ENCODE measurements around the gene BLOC1S3. TPM values are rescaled to one million over a fixed set of nuclear protein-coding genes. Genes with fewer than 3 reads are reported as not detected.

BLOC1S3 gene
- total RNA-seq, 1 experiment from 2014 or later = 11.5 TPM

- peaks cover 5% of the 10 kb centered on the region; the same call in 1 of the 2 replicates for H3K79me2 ChIP-seq (ENCODE audit: low read depth)
- H3K9me2 ChIP-seq (ENCODE audit: insufficient read depth) = no peaks in the 10 kb centered on the region
- H3K4me1 ChIP-seq (replicated peaks; ENCODE audit: insufficient read depth) = no peaks in the 10 kb centered on the region
- H4K20me1 ChIP-seq (ENCODE audit: insufficient read depth) = peaks cover 30% of the 10 kb centered on the region
- ChIA-PET CTCF (no interaction called here), POLR2A (ENCODE audit: unreplicated experiment) (no interaction called here)
- H2AFZ ChIP-seq = no peak overlapping the region
- H3K27me3 ChIP-seq (ENCODE audit: insufficient read depth, low read depth) = no peaks in the 10 kb centered on the region
- no peaks in the 10 kb centered on the region; the same call in 1 of the 2 replicates for H3F3A ChIP-seq (ENCODE audit: insufficient read depth, low read depth)
- no peaks in the 10 kb centered on the region for H3K36me3 ChIP-seq (ENCODE audit: low read depth)
- intact Hi-C loops (cut with micrococcal nuclease; ENCODE audit: unreplicated experiment) = no loop called here
- H3K27ac ChIP-seq = no peak overlapping the region
- H3K4me2 ChIP-seq = no peak overlapping the region
- DNase-seq = no peak
- H3K4me3 ChIP-seq = no peak overlapping the region
- BruUV-seq (replicated peaks) = no TSS peak
- TF ChIP-seq, protein P1, sequence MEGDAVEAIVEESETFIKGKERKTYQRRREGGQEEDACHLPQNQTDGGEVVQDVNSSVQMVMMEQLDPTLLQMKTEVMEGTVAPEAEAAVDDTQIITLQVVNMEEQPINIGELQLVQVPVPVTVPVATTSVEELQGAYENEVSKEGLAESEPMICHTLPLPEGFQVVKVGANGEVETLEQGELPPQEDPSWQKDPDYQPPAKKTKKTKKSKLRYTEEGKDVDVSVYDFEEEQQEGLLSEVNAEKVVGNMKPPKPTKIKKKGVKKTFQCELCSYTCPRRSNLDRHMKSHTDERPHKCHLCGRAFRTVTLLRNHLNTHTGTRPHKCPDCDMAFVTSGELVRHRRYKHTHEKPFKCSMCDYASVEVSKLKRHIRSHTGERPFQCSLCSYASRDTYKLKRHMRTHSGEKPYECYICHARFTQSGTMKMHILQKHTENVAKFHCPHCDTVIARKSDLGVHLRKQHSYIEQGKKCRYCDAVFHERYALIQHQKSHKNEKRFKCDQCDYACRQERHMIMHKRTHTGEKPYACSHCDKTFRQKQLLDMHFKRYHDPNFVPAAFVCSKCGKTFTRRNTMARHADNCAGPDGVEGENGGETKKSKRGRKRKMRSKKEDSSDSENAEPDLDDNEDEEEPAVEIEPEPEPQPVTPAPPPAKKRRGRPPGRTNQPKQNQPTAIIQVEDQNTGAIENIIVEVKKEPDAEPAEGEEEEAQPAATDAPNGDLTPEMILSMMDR (conservative IDR thresholded peaks at IDR 0.05) = no peak
- no peak for TF ChIP-seq EZH2 (IDR thresholded peaks at IDR 0.05; ENCODE audit: low read depth)
- no peaks in the 10 kb centered on the region for H3K9me3 ChIP-seq (ENCODE audit: insufficient read depth, low read depth)
These were observed 37.2 kb upstream of the BLOC1S3 start for GRCh38 chr19:45141203-45141900.

DNA sequence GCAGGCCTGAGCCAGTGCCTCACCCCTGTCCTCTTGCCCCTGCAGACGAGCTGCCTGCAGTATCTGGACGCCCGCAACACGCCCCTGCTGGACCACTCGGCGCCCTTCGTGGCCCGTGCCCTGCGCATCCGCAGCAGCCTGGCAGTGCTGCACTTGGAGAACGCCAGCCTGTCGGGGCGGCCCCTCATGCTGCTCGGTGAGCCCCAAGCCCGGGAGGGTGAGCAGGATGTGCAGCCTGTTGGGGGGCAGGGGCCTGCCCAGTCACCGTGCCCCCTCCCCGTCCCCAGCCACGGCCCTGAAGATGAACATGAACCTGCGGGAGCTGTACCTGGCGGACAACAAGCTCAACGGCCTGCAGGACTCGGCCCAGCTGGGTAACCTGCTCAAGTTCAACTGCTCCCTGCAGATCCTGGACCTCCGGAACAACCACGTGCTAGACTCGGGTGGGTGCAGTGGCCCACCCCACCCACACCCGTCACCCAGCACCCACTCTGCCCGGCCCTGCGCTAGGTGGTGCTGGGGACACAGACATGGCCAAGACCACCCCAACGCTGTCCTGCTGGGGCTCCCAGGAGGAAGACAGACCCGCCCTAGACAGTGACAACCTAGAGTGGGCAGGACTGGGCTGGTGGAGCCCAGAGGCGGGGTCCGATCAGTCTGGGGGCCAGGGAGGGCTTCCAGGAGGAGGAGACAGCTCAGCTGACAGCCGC is 36.4 kb upstream of the BLOC1S3 start:
- H4K20me1 ChIP-seq (ENCODE audit: insufficient read depth) = peaks cover 24% of the 10 kb centered on the region
- BruUV-seq (replicated peaks) = no TSS peak
- ChIA-PET CTCF (no interaction called here), POLR2A (ENCODE audit: unreplicated experiment) (no interaction called here)
- H3K9me3 ChIP-seq (ENCODE audit: insufficient read depth, low read depth) = no peaks in the 10 kb centered on the region
- H3K36me3 ChIP-seq (ENCODE audit: low read depth) = no peaks in the 10 kb centered on the region
- H3K79me2 ChIP-seq (ENCODE audit: low read depth) = peaks cover 5% of the 10 kb centered on the region; the same call in 1 of the 2 replicates
- no peak overlapping the region for H3K4me3 ChIP-seq
- H3K27ac ChIP-seq = no peak overlapping the region
- H3K27me3 ChIP-seq (ENCODE audit: insufficient read depth, low read depth) = no peaks in the 10 kb centered on the region
- H3K9me2 ChIP-seq (ENCODE audit: insufficient read depth) = no peaks in the 10 kb centered on the region
- H3K4me2 ChIP-seq = no peak overlapping the region
- DNase-seq = no peak
- H3K4me1 ChIP-seq (replicated peaks; ENCODE audit: insufficient read depth) = no peaks in the 10 kb centered on the region
- intact Hi-C loops (cut with micrococcal nuclease; ENCODE audit: unreplicated experiment) = no loop called here
- H3F3A ChIP-seq (ENCODE audit: insufficient read depth, low read depth) = no peaks in the 10 kb centered on the region; the same call in 1 of the 2 replicates
- H2AFZ ChIP-seq = no peak overlapping the region
- no peak for TF ChIP-seq EZH2 (IDR thresholded peaks at IDR 0.05; ENCODE audit: low read depth)
- TF ChIP-seq, protein P1 (conservative IDR thresholded peaks at IDR 0.05) = no peak

DNA sequence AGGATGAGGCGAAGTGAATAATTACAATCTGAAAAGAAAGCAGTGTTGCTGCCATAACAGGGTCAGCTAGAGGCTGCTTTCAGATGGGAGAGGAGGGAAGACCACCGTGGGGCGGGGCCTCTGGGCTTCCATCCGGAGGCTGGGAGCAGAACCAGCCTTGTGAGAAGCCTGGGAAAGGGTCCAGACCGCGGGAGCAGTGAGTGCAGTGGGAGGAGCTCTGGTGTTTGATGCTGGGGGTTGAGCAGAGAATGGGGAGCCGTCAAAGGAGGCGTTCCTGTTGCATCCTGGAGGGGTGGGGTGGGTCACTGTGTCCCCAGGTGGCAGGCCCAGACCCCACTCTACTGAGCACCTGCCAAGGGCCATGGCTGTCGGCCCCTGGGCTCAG is 35.9 kb upstream of the BLOC1S3 start:
- Histone ChIP-seq H3K4me1 (replicated peaks; ENCODE audit: insufficient read depth) (no peaks in the 10 kb centered on the region), H3K4me3 (no peak overlapping the region), H3F3A (ENCODE audit: insufficient read depth, low read depth) (no peaks in the 10 kb centered on the region; the same call in 1 of the 2 replicates), H2AFZ (no peak overlapping the region), H3K79me2 (ENCODE audit: low read depth) (peaks cover 5% of the 10 kb centered on the region; the same call in 1 of the 2 replicates), H3K4me2 (no peak overlapping the region), H3K36me3 (ENCODE audit: low read depth) (no peaks in the 10 kb centered on the region), H3K9me3 (ENCODE audit: insufficient read depth, low read depth) (no peaks in the 10 kb centered on the region), H3K9me2 (ENCODE audit: insufficient read depth) (no peaks in the 10 kb centered on the region), H3K27me3 (ENCODE audit: insufficient read depth, low read depth) (no peaks in the 10 kb centered on the region), H4K20me1 (ENCODE audit: insufficient read depth) (peaks cover 18% of the 10 kb centered on the region), H3K27ac (no peak overlapping the region)
- ChIA-PET CTCF (interaction anchor here (0.5 kb wide), 1 partner anchor 78 kb away, joined by 5 read pairs; no protein-coding TSS in a partner anchor), POLR2A (ENCODE audit: unreplicated experiment) (no interaction called here)
- no peak for DNase-seq
- intact Hi-C loops (cut with micrococcal nuclease; ENCODE audit: unreplicated experiment) = no loop called here
- no TSS peak for BruUV-seq (replicated peaks)
- TF ChIP-seq, protein P1 (conservative IDR thresholded peaks at IDR 0.05) = no peak
- TF ChIP-seq EZH2 (IDR thresholded peaks at IDR 0.05; ENCODE audit: low read depth) = no peak
